H9 (cell line): ENCODE measurements around the gene ITGA1. TPM values are rescaled to one million over a fixed set of nuclear protein-coding genes. Genes with fewer than 3 reads are reported as not detected.
A peak's percentile ranks its signal among the peaks of the same experiment; 100 is the strongest.

ENCODE experiments used
- DNase-seq: peaks from one replicate; pipeline ENCODE4 v3.0.0-alpha.2; 2017
- H2AFZ ChIP-seq: one replicate; pipeline ENCODE4 v1.6.1; 2013; ENCODE audit warnings: mild to moderate bottlenecking, low read length, control low read depth, moderate library complexity
- H2AK5ac ChIP-seq: 2 replicates; pipeline ENCODE4 v1.6.1; 2013; ENCODE audit warnings: low read length, control low read depth, mixed read lengths; ENCODE audit not compliant: insufficient read length
- H2BK120ac ChIP-seq: one replicate; pipeline ENCODE4 v1.6.1; 2013; ENCODE audit warnings: low read depth, mild to moderate bottlenecking, low read length, control low read depth, inconsistent platforms; ENCODE audit not compliant: poor library complexity, severe bottlenecking
- H2BK12ac ChIP-seq: 2 replicates; pipeline ENCODE4 v1.6.1; 2013; ENCODE audit warnings: low read length, control low read depth, mixed read lengths, low read depth; ENCODE audit not compliant: insufficient read length
- H2BK15ac ChIP-seq: 2 replicates; pipeline ENCODE4 v1.6.1; 2013; ENCODE audit warnings: low read depth, low read length, control low read depth
- H2BK20ac ChIP-seq: one replicate; pipeline ENCODE4 v1.6.1; 2013; ENCODE audit warnings: low read depth, mild to moderate bottlenecking, low read length, control low read depth, inconsistent platforms; ENCODE audit not compliant: poor library complexity, severe bottlenecking
- H2BK5ac ChIP-seq: 2 replicates; pipeline ENCODE4 v1.6.1; 2013; ENCODE audit warnings: low read length, control low read depth, mixed read lengths; ENCODE audit not compliant: insufficient read length
- H3K14ac ChIP-seq: 2 replicates; pipeline ENCODE4 v1.6.1; 2013; ENCODE audit warnings: low read length, control low read depth; ENCODE audit not compliant: insufficient read depth
- H3K18ac ChIP-seq: 2 replicates; pipeline ENCODE4 v1.6.1; 2013; ENCODE audit warnings: low read depth, mild to moderate bottlenecking, mixed read lengths, low read length, control low read depth; ENCODE audit not compliant: insufficient read length
- H3K23ac ChIP-seq: 2 replicates; pipeline ENCODE4 v1.6.1; 2013; ENCODE audit warnings: low read length, control low read depth, mixed read lengths, low read depth; ENCODE audit not compliant: insufficient read length
- H3K23me2 ChIP-seq: 2 replicates; pipeline ENCODE4 v1.6.1; 2013; ENCODE audit warnings: low read depth, mild to moderate bottlenecking, mixed read lengths, low read length, control low read depth; ENCODE audit not compliant: insufficient read length, poor library complexity, severe bottlenecking
- H3K27ac ChIP-seq: 2 replicates; pipeline ENCODE4 v1.5.1; 2013; ENCODE audit warnings: low read length, control low read depth, mixed read lengths, low read depth; ENCODE audit not compliant: insufficient read length
- H3K27me3 ChIP-seq: 2 replicates; pipeline ENCODE4 v1.6.1; 2013; ENCODE audit warnings: low read length, control low read depth, inconsistent platforms; ENCODE audit not compliant: insufficient read depth
- H3K4ac ChIP-seq: 2 replicates; pipeline ENCODE4 v1.6.1; 2013; ENCODE audit warnings: low read depth, mild to moderate bottlenecking, control low read depth, inconsistent platforms, low read length, moderate library complexity
- H3K4me1 ChIP-seq: 2 replicates; pipeline ENCODE4 v1.6.1; 2013; ENCODE audit warnings: low read length, control low read depth, inconsistent platforms; ENCODE audit not compliant: insufficient read depth
- H3K4me2 ChIP-seq: 2 replicates; pipeline ENCODE4 v1.6.1; 2013; ENCODE audit warnings: low read length, control low read depth, mixed read lengths; ENCODE audit not compliant: insufficient read length, insufficient read depth
- H3K56ac ChIP-seq: 2 replicates; pipeline ENCODE4 v1.6.1; 2013; ENCODE audit warnings: low read depth, mild to moderate bottlenecking, mixed read lengths, low read length, control low read depth; ENCODE audit not compliant: insufficient read length
- H3K79me1 ChIP-seq: 2 replicates; pipeline ENCODE4 v1.6.1; 2013; ENCODE audit warnings: low read depth, mild to moderate bottlenecking, moderate library complexity, low read length, control low read depth, inconsistent platforms; ENCODE audit not compliant: insufficient read depth, poor library complexity, severe bottlenecking
- H3K79me2 ChIP-seq: 2 replicates; pipeline ENCODE4 v1.6.1; 2013; ENCODE audit warnings: low read length, control low read depth, inconsistent platforms; ENCODE audit not compliant: insufficient read depth
- H3K9ac ChIP-seq: 2 replicates; pipeline ENCODE4 v1.6.1; 2013; ENCODE audit warnings: low read length, control low read depth, mixed read lengths; ENCODE audit not compliant: insufficient read length; ENCODE audit errors: extremely low read depth
- H3K9me3 ChIP-seq: one replicate; pipeline ENCODE4 v1.6.1; 2013; ENCODE audit warnings: low read depth, low read length, inconsistent platforms; ENCODE audit not compliant: control insufficient read depth
- H3T11ph ChIP-seq: one replicate; pipeline ENCODE4 v1.6.1; 2013; ENCODE audit warnings: mild to moderate bottlenecking, low read length, control low read depth, inconsistent platforms
- H4K20me1 ChIP-seq: one replicate; pipeline ENCODE4 v1.6.1; 2013; ENCODE audit not compliant: control insufficient read depth, insufficient read length, insufficient read depth
- H4K5ac ChIP-seq: 2 replicates; pipeline ENCODE4 v1.6.1; 2013; ENCODE audit warnings: low read depth, mild to moderate bottlenecking, mixed read lengths, low read length, control low read depth; ENCODE audit not compliant: insufficient read length
- H4K8ac ChIP-seq: replicated peaks from 2 replicates; pipeline ENCODE4 v1.6.1; 2013; ENCODE audit warnings: low read length, control low read depth, mixed read lengths, low read depth; ENCODE audit not compliant: insufficient read length
- H4K91ac ChIP-seq: 2 replicates; pipeline ENCODE4 v1.6.1; 2013; ENCODE audit warnings: low read depth, mild to moderate bottlenecking, moderate library complexity, mixed read lengths, low read length, control low read depth; ENCODE audit not compliant: insufficient read length
- H3K27ac Mint-ChIP-seq, 3 experiments: 2 replicates in 2 of 3; 3 replicates in 1 of 3; pipeline ENCODE4 v1.8.0; 2020 to 2021; ENCODE audit warnings: mixed read lengths in 3 of 3, mild to moderate bottlenecking in 1 of 3, moderate library complexity in 1 of 3
- H3K27me3 Mint-ChIP-seq: 2 replicates; pipeline ENCODE4 v1.8.0; 2021; ENCODE audit warnings: low read depth, mild to moderate bottlenecking, moderate library complexity, mixed read lengths
- H3K36me3 Mint-ChIP-seq, 3 experiments: 2 replicates in 2 of 3; 3 replicates in 1 of 3; pipeline ENCODE4 v1.8.0; 2020 to 2021; ENCODE audit warnings: low read depth in 3 of 3, mixed read lengths in 3 of 3; ENCODE audit not compliant: insufficient read depth in 1 of 3
- H3K4me1 Mint-ChIP-seq, 2 experiments: 2 replicates each; pipeline ENCODE4 v1.8.0; 2020; ENCODE audit warnings: mixed read lengths in 2 of 2
- H3K4me3 Mint-ChIP-seq, 2 experiments: 2 replicates in 1 of 2; 3 replicates in 1 of 2; pipeline ENCODE4 v1.8.0; 2020 to 2021; ENCODE audit warnings: mild to moderate bottlenecking in 2 of 2, mixed read lengths in 2 of 2, moderate library complexity in 1 of 2
- H3K9me3 Mint-ChIP-seq, 2 experiments: 2 replicates in 1 of 2; 3 replicates in 1 of 2; pipeline ENCODE4 v1.8.0; 2020; ENCODE audit warnings: mild to moderate bottlenecking in 2 of 2, mixed read lengths in 2 of 2, moderate library complexity in 1 of 2
- CTCF ChIP-seq: fragments of 200-600 bp; sonication (generic); conservative IDR thresholded peaks from 3 replicates; pipeline ENCODE4 v1.8.0; 2021; ENCODE audit warnings: antibody characterized with exemption, mild to moderate bottlenecking
- WGBS: extraction: QIAGEN DNeasy Blood & Tissue Kit; methylation state at CpG from one replicate; pipeline ENCODE4 v1.1.7; 2013; ENCODE audit warnings: missing lambda C conversion rate, low lambda C conversion rate, mixed read lengths; ENCODE audit not compliant: insufficient read length; ENCODE audit errors: extremely low coverage; 5-methylcytosine and 5-hydroxymethylcytosine counted together
- total RNA-seq: library from RNA; stranded (reverse); gene quantifications from 2 replicates; pipeline ENCODE4 v1.2.1, GENCODE V29; 2021

ITGA1 gene
- total RNA-seq, 1 experiment from 2014 or later = 3.9 TPM

- H3K27me3 Mint-ChIP-seq = no peaks in the 10 kb centered on the region
- H3K9ac ChIP-seq = peak overlapping the region; percentile 82
- peak overlapping the region; percentile 89 for H3K4me2 ChIP-seq
- no peak overlapping the region for H4K8ac ChIP-seq
- H2BK20ac ChIP-seq = no peak overlapping the region
- no peak overlapping the region for H2BK120ac ChIP-seq
- H3K27ac ChIP-seq = peak overlapping the region; percentile 93
- H3K9me3 ChIP-seq = no peaks in the 10 kb centered on the region
- H3K4ac ChIP-seq = no peak overlapping the region
- peak overlapping the region; percentile 28 for H4K5ac ChIP-seq
- H3K79me2 ChIP-seq = peaks cover 14% of the 10 kb centered on the region; the same call in 1 of the 2 replicates
- peaks cover 6% of the 10 kb centered on the region; the same call in 1 of the 2 replicates for H3K4me1 ChIP-seq
- H2AK5ac ChIP-seq = no peak overlapping the region
- H3K79me1 ChIP-seq = no peaks in the 10 kb centered on the region
- peaks cover 38 to 47% of the 10 kb centered on the region in 2 experiments for H3K4me1 Mint-ChIP-seq
- no peak overlapping the region for H2AFZ ChIP-seq
- H3K36me3 Mint-ChIP-seq = peaks cover 4 to 7% (median 6%) of the 10 kb centered on the region in 3 experiments
- H3T11ph ChIP-seq = no peak overlapping the region
- H3K18ac ChIP-seq = peak overlapping the region; percentile 52
- peak overlapping the region; percentile 8 for H3K56ac ChIP-seq
- peaks cover 26% of the 10 kb centered on the region for H3K23me2 ChIP-seq
- no peaks in the 10 kb centered on the region; a peak in 1 of 5 replicates for H3K9me3 Mint-ChIP-seq
- TF ChIP-seq CTCF = no peak
- DNase-seq = peak; percentile 95
- peak overlapping the region; percentile 91 to 92 for H3K4me3 Mint-ChIP-seq
- H4K20me1 ChIP-seq = no peaks in the 10 kb centered on the region
- peak overlapping the region; percentile 83 for H3K14ac ChIP-seq
- no peak overlapping the region for H2BK12ac ChIP-seq
- H3K23ac ChIP-seq = no peak overlapping the region
- H3K27me3 ChIP-seq = no peaks in the 10 kb centered on the region
- H3K27ac Mint-ChIP-seq = peak overlapping the region; percentile 96 to 99 (median 99)
- no CpG with 5 or more reads among the region's 34 CpGs for WGBS
- no peak overlapping the region for H2BK15ac ChIP-seq
- no peak overlapping the region for H4K91ac ChIP-seq
- no peak overlapping the region for H2BK5ac ChIP-seq
Observed at GRCh38 chr5:52799983-52800393, 12.3 kb downstream of the ITGA1 start.
